GM21367 (cell line): Measurements from ENCODE around the gene CTSL.
"Not testable (repeated sequence)": the region's sequence is repeated elsewhere in the genome, so short reads cannot be mapped to it uniquely, and the experiment has no call there.

Experiments used
- ATAC-seq: cut with Tn5 transposase; IDR thresholded peaks from one replicate; pipeline ENCODE4 v1.9.1; 2021; ENCODE audit not compliant: unreplicated experiment

CTSL gene

GRCh38 chr9:87718852-87719612, 6.9 kb upstream of the CTSL start:
- no peak for ATAC-seq

GRCh38 chr9:87720173-87720572, 5.7 kb upstream of the CTSL start:
- ATAC-seq = no peak

- ATAC-seq = no peak
Measured at GRCh38 chr9:87722393-87723088, 3.4 kb upstream of the CTSL start.

- ATAC-seq = no peak
Measured at GRCh38 chr9:87725356-87725899, 491 bp upstream of the CTSL start.

GRCh38 chr9:87729246-87729645, 3.3 kb downstream of the CTSL start:
- no peak for ATAC-seq

GRCh38 chr9:87731321-87731720, 5.4 kb downstream of the CTSL start:
- no peak for ATAC-seq

- ATAC-seq = no peak
Measured at GRCh38 chr9:87732344-87732743, 6.4 kb downstream of the CTSL start.

GRCh38 chr9:87732756-87733155, 6.8 kb downstream of the CTSL start:
- ATAC-seq = no peak

GRCh38 chr9:87733273-87734052, 7.5 kb downstream of the CTSL start:
- ATAC-seq = no peak

- no peak for ATAC-seq
Measured at GRCh38 chr9:87734106-87734505, 8.2 kb downstream of the CTSL start.

GRCh38 chr9:87739546-87739945, 13.6 kb downstream of the CTSL start:
- no peak for ATAC-seq

GRCh38 chr9:87740209-87740608, 14.3 kb downstream of the CTSL start:
- no peak for ATAC-seq

GRCh38 chr9:87741326-87741725, 15.4 kb downstream of the CTSL start:
- no peak for ATAC-seq

GRCh38 chr9:87741891-87742290, 16.0 kb downstream of the CTSL start:
- ATAC-seq = no peak

GRCh38 chr9:87742813-87743428, 17.0 kb downstream of the CTSL start:
- ATAC-seq = no peak

GRCh38 chr9:87744247-87744646, 18.3 kb downstream of the CTSL start:
- ATAC-seq = not testable (repeated sequence)

GRCh38 chr9:87746186-87746585, 20.3 kb downstream of the CTSL start:
- no peak for ATAC-seq

GRCh38 chr9:87748881-87749280, 23.0 kb downstream of the CTSL start:
- no peak for ATAC-seq

- ATAC-seq = no peak
Measured at GRCh38 chr9:87749335-87750035, 23.6 kb downstream of the CTSL start.

- ATAC-seq = no peak
Measured at GRCh38 chr9:87750726-87751125, 24.8 kb downstream of the CTSL start.
